Pancreas (tissue), 10 donors: ENCODE measurements around the gene MEIKIN. TPM values are rescaled to one million over a fixed set of nuclear protein-coding genes. Genes with fewer than 3 reads are reported as not detected.
A peak's percentile ranks its signal among the peaks of the same experiment; 100 is the strongest.

Experiments used
- ATAC-seq, 4 donors: fragments of 200-7000 bp; cut with Tn5 transposase; one replicate each; pipeline versions ENCODE4 v1.8.0 to v1.9.1; 2020; ENCODE audit warnings: mild to moderate bottlenecking in 4 of 4, moderate library complexity in 4 of 4
- DNase-seq, 6 donors: peaks; one replicate each; pipeline ENCODE4 v3.0.0-alpha.2; 2020
- FAIRE-seq: peaks from 2 replicates; lab custom pipeline; 2012; peaks lifted over from hg19 to GRCh38; lab: Jason Lieb, UNC
- H3K27ac ChIP-seq, 4 donors: fragments of 200-600 bp; sonication (generic); 1 replicate in 3 of 4; 2 replicates in 1 of 4; pipeline versions ENCODE4 v1.5.0 to v1.8.0; 2020
- H3K27me3 ChIP-seq, 4 donors: fragments of 200-600 bp; one replicate each; pipeline ENCODE4 v1.8.0; 2021
- H3K36me3 ChIP-seq, 3 donors: fragments of 200-600 bp; sonication (generic) in 1 of 3; one replicate each; pipeline versions ENCODE4 v1.5.0 to v1.8.0; 2020 to 2021
- H3K4me1 ChIP-seq, 3 donors: fragments of 200-600 bp; one replicate each; pipeline ENCODE4 v1.8.0; 2021
- H3K4me3 ChIP-seq, 4 donors: fragments of 200-600 bp; sonication (generic) in 2 of 4; one replicate each; pipeline versions ENCODE4 v1.5.0 to v1.8.0; 2020 to 2021
- H3K9me3 ChIP-seq, 4 donors: fragments of 200-600 bp; one replicate each; pipeline ENCODE4 v1.8.0; 2021
- CTCF ChIP-seq, 4 donors: fragments of 200-600 bp; sonication (generic) in 3 of 4; IDR thresholded peaks; one replicate each; pipeline versions ENCODE4 v1.5.0 to v1.8.0; 2021; ENCODE audit warnings: antibody characterized with exemption in 4 of 4
- WGBS, 2 donors: extraction: QIAGEN DNeasy Blood & Tissue Kit; methylation state at CpG; one replicate each; pipeline ENCODE4 v1.1.7; 2013; 5-methylcytosine and 5-hydroxymethylcytosine counted together
- intact Hi-C, 3 donors: fragments of 100-400 bp; cut with DNase I; formaldehyde crosslinking; loops; one replicate each; pipeline versions ENCODE4 v1.11.1 to v1.14.2; 2022
- polyA plus RNA-seq, 2 donors: library from polyadenylated mRNA; stranded (reverse); fragments of 200-250 nt; gene quantifications; one replicate each; pipeline ENCODE4 v1.2.3, GENCODE V29; 2013
- total RNA-seq, 6 donors: library from RNA; stranded (reverse); fragmentation: NEBNext Ultra II Directional in 4 of 6; extraction: Animal tissue kit (Norgen Biotek cat#: 25700) in 4 of 6; gene quantifications; one replicate each; pipeline versions ENCODE4 v1.2.1 to v1.2.4, GENCODE V29; 2021 to 2023
- donor health status: healthy with polysubstance abuse.
- donor health status: DM: no; HTN: no; CAD: no; lungs with moderate emphysema.
- donor health status: DM: no; HTN: no; CAD: no.
- donor health status: control.
- donor health status: control.
- donor health status: Bipolar disorder and iron deficiency.
- donor health status: DM: yes; HTN: yes; CAD: no.
- donor health status: DM: no; HTN: no; CAD: no.
- donor health status: DM: no; HTN: no; CAD: no.
- donor health status: DM: yes; HTN: yes; CAD: no.

MEIKIN gene
- total and polyA plus RNA-seq, 8 donors: 1.2 TPM; not detected in 7

- intact Hi-C loops: no loop called here
- TF ChIP-seq CTCF (IDR thresholded peaks at IDR 0.05): no peak
- 40 to 58% methylated on average over 1 of the region's 1 CpG for WGBS, 2 donors
- DNase-seq (no peak), FAIRE-seq (no peak), ATAC-seq (no peak)
- Histone ChIP-seq H3K36me3 (no peaks in the 10 kb centered on the region), H3K27me3 (no peaks in the 10 kb centered on the region), H3K4me3 (no peak overlapping the region), H3K27ac (no peak overlapping the region), H3K4me1 (peaks cover 0 to 8% (median 4%) of the 10 kb centered on the region in 3 donors), H3K9me3 (no peaks in the 10 kb centered on the region)
Measured at GRCh38 chr5:131765261-131765660, 180.2 kb downstream of the MEIKIN start.

- ATAC-seq (no peak), DNase-seq (no peak), FAIRE-seq (no peak)
- no peak overlapping the region for H3K27ac ChIP-seq
- H3K4me3 ChIP-seq: no peak overlapping the region
- H3K36me3 ChIP-seq: no peaks in the 10 kb centered on the region
- peaks cover 0 to 3% (median 3%) of the 10 kb centered on the region in 3 donors for H3K4me1 ChIP-seq
- H3K9me3 ChIP-seq: no peaks in the 10 kb centered on the region
- 100% methylated on average over 3 of the region's 3 CpGs for WGBS, 2 donors
- no peaks in the 10 kb centered on the region for H3K27me3 ChIP-seq
- TF ChIP-seq CTCF (IDR thresholded peaks at IDR 0.05): no peak
- intact Hi-C loops: no loop called here
Measured at GRCh38 chr5:131763968-131764367, 181.5 kb downstream of the MEIKIN start.

GRCh38 chr5:131760793-131761192 is 184.7 kb downstream of the MEIKIN start:
- no peak for ATAC-seq
- WGBS, 2 donors: 100% methylated on average over 2 of the region's 2 CpGs
- intact Hi-C loops: no loop called here
- Histone ChIP-seq H3K4me3 (no peak overlapping the region), H3K36me3 (no peaks in the 10 kb centered on the region), H3K27me3 (no peaks in the 10 kb centered on the region), H3K9me3 (no peaks in the 10 kb centered on the region), H3K4me1 (peaks cover 0 to 10% (median 6%) of the 10 kb centered on the region in 3 donors), H3K27ac (no peak overlapping the region)
- DNase-seq: no peak
- no peak for FAIRE-seq
- no peak for TF ChIP-seq CTCF (IDR thresholded peaks at IDR 0.05)

- no peaks in the 10 kb centered on the region for H3K27me3 ChIP-seq
- ATAC-seq (no peak), DNase-seq (no peak), FAIRE-seq (no peak)
- 96 to 100% methylated on average over 1 of the region's 1 CpG for WGBS, 2 donors
- H3K9me3 ChIP-seq: no peaks in the 10 kb centered on the region
- H3K4me3 ChIP-seq: no peak overlapping the region
- H3K36me3 ChIP-seq: no peaks in the 10 kb centered on the region
- no peak overlapping the region for H3K27ac ChIP-seq
- intact Hi-C loops: no loop called here
- TF ChIP-seq CTCF (IDR thresholded peaks at IDR 0.05): no peak
- peaks cover 0 to 10% (median 6%) of the 10 kb centered on the region in 3 donors for H3K4me1 ChIP-seq
Measured at GRCh38 chr5:131759704-131760103, 185.8 kb downstream of the MEIKIN start.

- intact Hi-C loops: no loop called here
- no peaks in the 10 kb centered on the region for H3K27me3 ChIP-seq
- TF ChIP-seq CTCF (IDR thresholded peaks at IDR 0.05): no peak
- 23 to 24% methylated on average over 3 of the region's 3 CpGs for WGBS, 2 donors
- no peaks in the 10 kb centered on the region for H3K36me3 ChIP-seq
- ATAC-seq: peak in 3 of 4 donors; percentile 50 to 60 (median 56)
- FAIRE-seq: no peak
- peaks cover 0 to 16% (median 6%) of the 10 kb centered on the region in 3 donors for H3K4me1 ChIP-seq
- no peak overlapping the region for H3K27ac ChIP-seq
- H3K4me3 ChIP-seq: no peak overlapping the region
- no peak for DNase-seq
- H3K9me3 ChIP-seq: no peaks in the 10 kb centered on the region
Measured at GRCh38 chr5:131758520-131758900, 187.0 kb downstream of the MEIKIN start.
